Adrenal gland (tissue), 5 donors: ENCODE measurements around the gene OR5D16.
"Not testable (repeated sequence)": the region's sequence is repeated elsewhere in the genome, so short reads cannot be mapped to it uniquely, and the experiment has no call there.

Experiments
- CTCF ChIP-seq, 6 experiments: fragments of 450-650 bp in 4 of 6; fragments of 200-600 bp in 2 of 6; sonication (generic) in 1 of 6; IDR thresholded peaks; 1 replicate in 5 of 6; 2 replicates in 1 of 6; pipeline versions ENCODE4 v1.5.1 to v1.8.0; 2016 to 2021; ENCODE audit warnings: antibody characterized with exemption in 6 of 6, mild to moderate bottlenecking in 2 of 6, moderate library complexity in 1 of 6
- POLR2A ChIP-seq, 2 donors: fragments of 450-650 bp; IDR thresholded peaks; one replicate each; pipeline ENCODE4 v1.6.1; 2017; ENCODE audit warnings: antibody characterized with exemption in 2 of 2, mild to moderate bottlenecking in 2 of 2, moderate library complexity in 1 of 2
- donor health status: DM: no; HTN: no; CAD: no.

- not testable (repeated sequence) for TF ChIP-seq CTCF, POLR2A (IDR thresholded peaks at IDR 0.05)
These were observed 46.9 kb downstream of the OR5D16 start for GRCh38 chr11:55885481-55885880.
